Aorta (tissue), 5 donors: Measurements from ENCODE around the gene NFIA. TPM values are rescaled to one million over a fixed set of nuclear protein-coding genes. Genes with fewer than 3 reads are reported as not detected.

Experiments used
- ATAC-seq: fragments of 200-7000 bp; cut with Tn5 transposase; one replicate; pipeline ENCODE4 v1.9.1; 2022; ENCODE audit warnings: moderate library complexity; ENCODE audit not compliant: low FRiP score
- DNase-seq, 2 donors: peaks; one replicate each; pipeline ENCODE4 v3.0.0-alpha.2; 2020
- H3K27ac ChIP-seq, 2 donors: one replicate each; pipeline ENCODE4 v1.5.1; 2013; ENCODE audit warnings: low read length in 2 of 2, mild to moderate bottlenecking in 2 of 2, moderate library complexity in 2 of 2, control low read depth in 1 of 2, inconsistent platforms in 1 of 2, low read depth in 1 of 2
- H3K27me3 ChIP-seq, 2 donors: one replicate each; pipeline ENCODE4 v1.6.1; 2013; ENCODE audit warnings: control low read depth in 1 of 2, low read length in 1 of 2, mild to moderate bottlenecking in 1 of 2, moderate library complexity in 1 of 2; ENCODE audit not compliant: insufficient read depth in 2 of 2, control insufficient read depth in 1 of 2
- H3K36me3 ChIP-seq, 2 donors: one replicate each; pipeline ENCODE4 v1.6.1; 2013; ENCODE audit warnings: control low read depth in 1 of 2, low read length in 1 of 2, mild to moderate bottlenecking in 1 of 2; ENCODE audit not compliant: insufficient read depth in 2 of 2, control insufficient read depth in 1 of 2
- H3K4me1 ChIP-seq, 2 donors: one replicate each; pipeline ENCODE4 v1.6.1; 2013; ENCODE audit warnings: low read length in 2 of 2, control low read depth in 1 of 2, mild to moderate bottlenecking in 1 of 2, moderate library complexity in 1 of 2; ENCODE audit not compliant: insufficient read depth in 2 of 2, control insufficient read depth in 1 of 2
- H3K4me3 ChIP-seq, 2 donors: one replicate each; pipeline ENCODE4 v1.5.1; 2013; ENCODE audit warnings: low read length in 2 of 2, control low read depth in 1 of 2, mild to moderate bottlenecking in 1 of 2
- H3K9me3 ChIP-seq: one replicate; pipeline ENCODE4 v1.6.1; 2013; ENCODE audit warnings: mild to moderate bottlenecking, low read length; ENCODE audit not compliant: control insufficient read depth
- WGBS, 2 donors: extraction: QIAGEN DNeasy Blood & Tissue Kit; methylation state at CpG; one replicate each; pipeline ENCODE4 v1.1.7; 2013; 5-methylcytosine and 5-hydroxymethylcytosine counted together
- intact Hi-C, 2 donors: fragments of 100-400 bp; cut with DNase I; formaldehyde crosslinking; loops; one replicate each; pipeline versions ENCODE4 v1.14.2 to v1.15.0; 2022
- polyA plus RNA-seq, 2 donors: library from polyadenylated mRNA; stranded (reverse); fragments of 200-250 nt; gene quantifications; one replicate each; pipeline ENCODE4 v1.2.3, GENCODE V29; 2013
- total RNA-seq, 2 donors: library from RNA; stranded (reverse); fragmentation: NEBNext Ultra II Directional; extraction: Animal tissue kit (Norgen Biotek cat#: 25700); gene quantifications; one replicate each; pipeline ENCODE4 v1.2.1, GENCODE V29; 2021
- donor health status: healthy with polysubstance abuse.
- donor health status: Bipolar disorder and iron deficiency.
- donor health status: DM: no; HTN: no; CAD: no.
- donor health status: DM: no; HTN: no; CAD: no.
- donor health status: DM: yes; HTN: yes; CAD: no.

NFIA gene
- total and polyA plus RNA-seq, 4 donors: 15.3 to 221 (median 82.4) TPM

- H3K27me3 ChIP-seq: no peaks in the 10 kb centered on the region
- WGBS, 2 donors: 1% methylated on average over 57 to 85 of the region's 85 CpGs
- ATAC-seq (peak; percentile 82), DNase-seq (peak; percentile 70 to 89)
- H3K36me3 ChIP-seq: no peaks in the 10 kb centered on the region
- peak overlapping the region; percentile 86 to 96 for H3K27ac ChIP-seq
- intact Hi-C loops: loop anchor here (2.0 to 5.0 kb wide), 9 partner anchors 30 to 802 kb away; partner anchors contain the start of gene PATJ (in 1 of the 2)
- peak overlapping the region; percentile 83 to 93 for H3K4me3 ChIP-seq
- peaks cover 0 to 11% of the 10 kb centered on the region in 2 donors for H3K4me1 ChIP-seq
- no peaks in the 10 kb centered on the region for H3K9me3 ChIP-seq
These were observed 31.6 kb upstream of the NFIA start for GRCh38 chr1:61050541-61051442.

GRCh38 chr1:61051443-61051718, 31.0 kb upstream of the NFIA start:
- Histone ChIP-seq H3K27ac (peak overlapping the region; percentile 86 to 96), H3K27me3 (no peaks in the 10 kb centered on the region), H3K4me3 (peak overlapping the region; percentile 83 to 93), H3K4me1 (peaks cover 0 to 11% of the 10 kb centered on the region in 2 donors), H3K36me3 (no peaks in the 10 kb centered on the region), H3K9me3 (no peaks in the 10 kb centered on the region)
- DNase-seq (no peak), ATAC-seq (no peak)
- intact Hi-C loops: loop anchor here (2.0 to 5.0 kb wide), 9 partner anchors 29 to 801 kb away; partner anchors contain the start of gene PATJ (in 1 of the 2)
- 2 to 4% methylated on average over 4 of the region's 4 CpGs for WGBS, 2 donors

DNA sequence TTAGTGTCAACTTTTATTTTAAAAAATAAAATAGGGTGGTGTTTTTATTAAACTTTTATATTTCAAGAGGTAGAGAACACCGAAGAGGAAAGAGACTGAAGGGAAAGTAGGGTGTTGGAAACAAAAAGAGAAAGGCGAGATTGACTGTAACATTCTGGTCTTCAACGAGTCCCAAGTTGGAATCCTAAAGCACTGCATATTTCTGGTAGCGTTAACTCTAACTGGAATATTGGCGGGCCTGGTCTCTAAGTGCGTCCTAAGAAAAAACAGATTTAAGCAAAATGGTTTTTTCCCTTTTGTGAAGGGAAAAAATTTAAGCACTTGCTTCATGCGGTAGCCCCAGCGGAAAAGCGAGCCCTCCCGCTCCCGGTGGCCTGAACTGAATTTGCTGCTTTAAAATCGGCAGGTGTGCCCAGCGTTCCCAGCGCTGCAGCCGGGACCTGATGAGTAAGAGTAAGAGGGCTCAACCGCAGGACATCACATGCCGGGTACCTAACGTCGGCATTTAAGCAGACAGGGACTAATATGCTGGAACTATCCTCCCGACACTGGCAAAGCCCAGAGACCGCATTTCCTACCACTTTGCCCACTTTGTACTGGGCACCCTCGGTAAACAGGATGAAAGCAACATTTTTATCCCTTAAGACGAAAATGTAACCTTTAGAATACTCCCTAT, 30.5 kb upstream of the NFIA start:
- Histone ChIP-seq H3K4me1 (peaks cover 0 to 11% of the 10 kb centered on the region in 2 donors), H3K27me3 (no peaks in the 10 kb centered on the region), H3K36me3 (no peaks in the 10 kb centered on the region), H3K9me3 (no peaks in the 10 kb centered on the region), H3K27ac (peak overlapping the region; percentile 92 to 96), H3K4me3 (peak overlapping the region; percentile 83 to 93)
- peak in 1 of 2 donors; percentile 63 for DNase-seq
- intact Hi-C loops: loop anchor here (2.0 to 5.0 kb wide), 10 partner anchors 29 to 801 kb away; partner anchors contain the start of gene PATJ (in 1 of the 2)
- no peak for ATAC-seq
- WGBS, 2 donors: 9 to 12% methylated on average over 23 of the region's 23 CpGs

DNA sequence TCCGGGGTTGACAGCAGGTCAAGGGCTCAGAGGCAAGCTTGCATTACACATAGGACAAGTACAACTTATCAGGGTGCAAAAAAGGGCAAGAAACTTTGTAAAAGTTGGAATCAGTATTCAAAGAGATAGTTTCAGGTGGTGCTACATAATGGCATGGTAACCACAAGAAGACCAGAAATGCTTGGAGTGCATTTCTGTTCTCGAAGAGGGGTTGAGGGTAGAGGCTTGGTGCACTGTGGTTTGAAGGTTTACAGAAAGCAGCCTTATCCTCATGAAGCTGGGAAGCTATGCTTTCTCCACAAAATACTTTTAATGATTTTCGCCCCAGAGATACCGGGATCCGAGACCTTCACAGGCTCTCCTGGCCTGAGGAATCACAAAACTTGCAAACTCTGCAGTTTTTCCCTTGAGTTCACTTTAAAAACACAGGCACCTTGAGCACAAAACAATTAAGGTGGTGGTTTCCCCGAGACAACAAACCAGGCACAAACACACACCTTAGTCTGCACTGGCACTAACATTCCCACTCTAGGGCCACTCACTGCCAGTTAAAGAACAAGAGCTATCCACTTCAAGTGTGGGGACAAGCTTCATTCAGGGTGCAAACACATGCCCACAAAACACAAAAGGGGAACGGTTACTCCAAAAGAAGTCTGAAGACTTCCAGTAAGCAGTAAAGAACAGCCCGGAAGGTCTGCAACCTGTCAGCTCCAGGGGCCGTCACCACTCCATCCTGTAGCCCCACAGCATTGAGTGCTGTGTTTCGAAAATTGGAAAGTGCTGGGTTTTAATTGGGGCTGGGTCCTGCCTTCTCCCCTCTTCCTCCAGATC, 29.8 kb upstream of the NFIA start:
- Histone ChIP-seq H3K27me3 (no peaks in the 10 kb centered on the region), H3K9me3 (no peaks in the 10 kb centered on the region), H3K36me3 (no peaks in the 10 kb centered on the region), H3K27ac (peak overlapping the region; percentile 92 to 96), H3K4me1 (peaks cover 0 to 11% of the 10 kb centered on the region in 2 donors), H3K4me3 (peak overlapping the region in 1 of 2 donors; percentile 16)
- intact Hi-C loops: loop anchor here (2.0 to 5.0 kb wide), 5 partner anchors 35 to 800 kb away; partner anchors contain the start of gene PATJ (in 1 of the 2)
- DNase-seq (no peak), ATAC-seq (no peak)
- WGBS, 2 donors: 23 to 31% methylated on average over 10 of the region's 10 CpGs

DNA sequence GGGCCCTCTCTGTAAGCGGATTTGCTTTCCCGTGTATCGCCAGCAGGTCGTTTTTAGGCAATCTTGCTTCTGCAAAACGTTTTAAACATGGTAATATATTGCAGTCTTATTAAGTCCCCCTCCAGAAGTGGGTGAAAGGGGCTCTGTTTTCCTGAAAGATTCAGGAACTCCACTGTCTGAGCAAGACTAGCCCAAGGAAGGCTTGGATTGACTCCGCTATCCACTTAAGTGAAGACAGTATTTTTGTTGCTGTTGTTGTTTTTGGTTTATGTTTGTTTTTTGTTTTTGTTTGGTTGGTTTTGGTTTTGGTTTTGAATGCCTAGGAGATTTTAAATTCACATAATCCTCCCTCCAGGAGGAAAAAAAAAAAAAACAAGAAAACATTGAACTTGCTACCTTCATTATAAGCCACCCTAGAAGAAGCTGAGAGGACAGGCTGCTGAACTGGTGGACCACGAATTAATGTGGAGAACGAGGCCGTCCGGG, 29.1 kb upstream of the NFIA start:
- no peaks in the 10 kb centered on the region for H3K27me3 ChIP-seq
- no peaks in the 10 kb centered on the region for H3K36me3 ChIP-seq
- peak overlapping the region; percentile 2 to 10 for H3K4me3 ChIP-seq
- ATAC-seq (no peak), DNase-seq (no peak)
- intact Hi-C loops: loop anchor here (2.0 to 5.0 kb wide), 5 partner anchors 34 to 799 kb away; partner anchors contain the start of gene PATJ (in 1 of the 2)
- peaks cover 0 to 11% of the 10 kb centered on the region in 2 donors for H3K4me1 ChIP-seq
- H3K27ac ChIP-seq: peak overlapping the region; percentile 92 to 96
- WGBS, 2 donors: 27 to 29% methylated on average over 10 of the region's 10 CpGs
- H3K9me3 ChIP-seq: no peaks in the 10 kb centered on the region

DNA sequence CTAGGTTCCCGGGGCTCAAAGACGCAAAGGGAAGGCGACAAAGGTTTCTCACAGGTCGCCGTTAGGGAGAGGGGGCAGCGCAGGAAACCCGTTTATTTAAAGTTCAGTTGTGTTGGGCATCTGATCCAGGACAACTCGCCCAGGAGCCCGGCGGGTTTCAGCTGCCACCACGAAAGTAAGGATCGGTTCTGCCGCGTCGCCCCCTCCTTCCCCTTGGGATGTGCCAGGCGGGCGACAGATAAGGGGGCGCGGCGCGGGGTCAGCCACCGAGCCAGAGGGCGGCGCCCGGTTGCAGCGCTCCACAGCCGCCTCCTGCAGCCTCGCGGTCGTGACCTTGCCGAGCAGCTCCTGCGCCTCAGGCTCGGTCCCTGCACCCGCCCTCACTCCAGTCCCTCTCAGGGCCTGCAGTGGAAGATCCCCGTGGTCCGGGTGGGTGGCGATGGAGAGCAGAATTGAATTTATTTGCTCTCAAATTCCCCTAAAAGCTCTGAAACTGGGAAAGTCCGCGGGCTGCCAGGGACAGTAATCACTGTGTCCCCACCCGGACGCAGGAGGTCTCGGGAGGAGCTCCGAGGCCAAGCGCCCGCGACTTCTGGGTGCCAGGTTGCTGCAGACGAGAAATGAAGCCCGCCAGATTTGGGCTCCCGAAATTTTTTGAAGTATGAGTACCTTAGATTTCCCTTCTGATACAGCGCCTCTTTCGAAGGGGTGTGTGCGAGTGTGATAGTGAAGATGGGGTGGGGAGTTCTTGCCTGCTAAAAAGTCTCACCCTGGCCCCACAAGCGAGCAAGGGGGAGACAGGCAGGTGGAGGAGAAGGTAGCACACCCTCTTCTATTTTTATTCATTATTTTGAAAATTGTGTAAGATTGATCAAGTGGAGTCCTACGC, 28.4 kb upstream of the NFIA start:
- intact Hi-C loops: loop anchor here (2.0 to 5.0 kb wide), 5 partner anchors 33 to 798 kb away; partner anchors contain the start of gene PATJ (in 1 of the 2)
- Histone ChIP-seq H3K4me3 (peak overlapping the region; percentile 2 to 10), H3K9me3 (no peaks in the 10 kb centered on the region), H3K4me1 (peaks cover 0 to 11% of the 10 kb centered on the region in 2 donors), H3K36me3 (no peaks in the 10 kb centered on the region), H3K27ac (peak overlapping the region; percentile 70 to 96), H3K27me3 (no peaks in the 10 kb centered on the region)
- no peak for ATAC-seq
- DNase-seq: peak; percentile 73 to 84
- WGBS, 2 donors: 6 to 7% methylated on average over 47 to 54 of the region's 54 CpGs

DNA sequence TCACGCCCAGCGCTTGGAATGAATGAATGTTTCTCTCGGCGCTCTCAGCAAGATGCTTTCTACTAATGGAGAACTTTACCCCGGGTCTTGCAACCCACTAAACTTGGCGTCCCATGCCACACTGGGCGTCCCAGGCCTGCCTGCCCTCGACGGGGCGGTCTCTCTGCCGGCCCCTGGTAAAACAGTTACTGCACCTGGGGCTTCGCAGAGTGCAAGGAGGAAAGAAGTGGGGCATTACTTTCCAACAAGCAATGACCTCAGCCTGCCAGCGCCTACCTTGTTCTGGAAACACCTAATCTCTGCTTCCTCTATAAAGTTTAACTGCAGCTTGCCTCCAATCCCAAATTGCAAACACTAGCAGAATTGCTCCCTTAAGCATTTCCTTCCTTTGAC, 27.8 kb upstream of the NFIA start:
- Histone ChIP-seq H3K27ac (peak overlapping the region; percentile 70 to 96), H3K4me3 (no peak overlapping the region), H3K36me3 (no peaks in the 10 kb centered on the region), H3K4me1 (peaks cover 0 to 11% of the 10 kb centered on the region in 2 donors), H3K27me3 (no peaks in the 10 kb centered on the region), H3K9me3 (no peaks in the 10 kb centered on the region)
- intact Hi-C loops: loop anchor here (5.0 kb wide), 4 partner anchors 33 to 798 kb away; partner anchors contain the start of gene PATJ (in 1 of the 2)
- DNase-seq: no peak
- 49 to 62% methylated on average over 13 of the region's 13 CpGs for WGBS, 2 donors
- no peak for ATAC-seq
